Adrenal gland (tissue), 5 donors: Measurements from ENCODE around the gene CC2D2A.

Experiments
- POLR2A ChIP-seq, 2 donors: fragments of 450-650 bp; IDR thresholded peaks; one replicate each; pipeline ENCODE4 v1.6.1; 2017; ENCODE audit warnings: antibody characterized with exemption in 2 of 2, mild to moderate bottlenecking in 2 of 2, moderate library complexity in 1 of 2
- TF ChIP-seq, protein P1 (sequence below), 6 experiments: fragments of 450-650 bp in 4 of 6; fragments of 200-600 bp in 2 of 6; sonication (generic) in 1 of 6; IDR thresholded peaks; 1 replicate in 5 of 6; 2 replicates in 1 of 6; pipeline versions ENCODE4 v1.5.1 to v1.8.0; 2016 to 2021; ENCODE audit warnings: antibody characterized with exemption in 6 of 6, mild to moderate bottlenecking in 2 of 6, moderate library complexity in 1 of 6
- donor health status: DM: no; HTN: no; CAD: no.

DNA sequence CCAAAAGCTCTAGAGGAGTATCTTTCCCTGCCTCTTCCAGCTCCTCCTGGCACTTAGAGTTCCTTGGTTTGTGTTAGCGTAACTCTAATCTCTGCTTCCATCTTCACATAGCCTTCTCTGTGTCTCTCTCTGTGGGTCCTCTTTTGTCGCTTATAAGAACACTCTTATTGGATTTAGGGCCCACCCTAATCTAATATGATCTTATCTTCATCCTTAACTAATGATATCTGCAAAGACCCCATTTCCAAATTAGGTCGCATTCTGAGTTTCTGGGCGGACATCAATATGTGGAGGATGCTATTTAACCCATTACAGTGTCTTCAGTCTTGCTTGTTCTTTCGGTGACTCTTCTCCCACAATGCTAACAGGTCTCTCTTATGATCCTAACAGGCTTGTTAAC lies 72.3 kb downstream of the CC2D2A start:
- TF ChIP-seq POLR2A (IDR thresholded peaks at IDR 0.05), result no peak
- TF ChIP-seq, protein P1, sequence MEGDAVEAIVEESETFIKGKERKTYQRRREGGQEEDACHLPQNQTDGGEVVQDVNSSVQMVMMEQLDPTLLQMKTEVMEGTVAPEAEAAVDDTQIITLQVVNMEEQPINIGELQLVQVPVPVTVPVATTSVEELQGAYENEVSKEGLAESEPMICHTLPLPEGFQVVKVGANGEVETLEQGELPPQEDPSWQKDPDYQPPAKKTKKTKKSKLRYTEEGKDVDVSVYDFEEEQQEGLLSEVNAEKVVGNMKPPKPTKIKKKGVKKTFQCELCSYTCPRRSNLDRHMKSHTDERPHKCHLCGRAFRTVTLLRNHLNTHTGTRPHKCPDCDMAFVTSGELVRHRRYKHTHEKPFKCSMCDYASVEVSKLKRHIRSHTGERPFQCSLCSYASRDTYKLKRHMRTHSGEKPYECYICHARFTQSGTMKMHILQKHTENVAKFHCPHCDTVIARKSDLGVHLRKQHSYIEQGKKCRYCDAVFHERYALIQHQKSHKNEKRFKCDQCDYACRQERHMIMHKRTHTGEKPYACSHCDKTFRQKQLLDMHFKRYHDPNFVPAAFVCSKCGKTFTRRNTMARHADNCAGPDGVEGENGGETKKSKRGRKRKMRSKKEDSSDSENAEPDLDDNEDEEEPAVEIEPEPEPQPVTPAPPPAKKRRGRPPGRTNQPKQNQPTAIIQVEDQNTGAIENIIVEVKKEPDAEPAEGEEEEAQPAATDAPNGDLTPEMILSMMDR (IDR thresholded peaks at IDR 0.05), result no peak
